Stimulated activated CD8-positive, alpha-beta memory T cell treated with anti-CD3 and anti-CD28 coated beads, Interleukin-7, amount 100 ng/mL, for 48 hours (primary cell): ENCODE results near the gene GATA5.

Experiments
- DNase-seq, 2 donors: peaks; one replicate each; pipeline ENCODE4 v3.0.0-alpha.2; 2020; ENCODE audit warnings: low read depth in 1 of 2; ENCODE audit errors: extremely low read depth in 1 of 2

GATA5 gene

DNA sequence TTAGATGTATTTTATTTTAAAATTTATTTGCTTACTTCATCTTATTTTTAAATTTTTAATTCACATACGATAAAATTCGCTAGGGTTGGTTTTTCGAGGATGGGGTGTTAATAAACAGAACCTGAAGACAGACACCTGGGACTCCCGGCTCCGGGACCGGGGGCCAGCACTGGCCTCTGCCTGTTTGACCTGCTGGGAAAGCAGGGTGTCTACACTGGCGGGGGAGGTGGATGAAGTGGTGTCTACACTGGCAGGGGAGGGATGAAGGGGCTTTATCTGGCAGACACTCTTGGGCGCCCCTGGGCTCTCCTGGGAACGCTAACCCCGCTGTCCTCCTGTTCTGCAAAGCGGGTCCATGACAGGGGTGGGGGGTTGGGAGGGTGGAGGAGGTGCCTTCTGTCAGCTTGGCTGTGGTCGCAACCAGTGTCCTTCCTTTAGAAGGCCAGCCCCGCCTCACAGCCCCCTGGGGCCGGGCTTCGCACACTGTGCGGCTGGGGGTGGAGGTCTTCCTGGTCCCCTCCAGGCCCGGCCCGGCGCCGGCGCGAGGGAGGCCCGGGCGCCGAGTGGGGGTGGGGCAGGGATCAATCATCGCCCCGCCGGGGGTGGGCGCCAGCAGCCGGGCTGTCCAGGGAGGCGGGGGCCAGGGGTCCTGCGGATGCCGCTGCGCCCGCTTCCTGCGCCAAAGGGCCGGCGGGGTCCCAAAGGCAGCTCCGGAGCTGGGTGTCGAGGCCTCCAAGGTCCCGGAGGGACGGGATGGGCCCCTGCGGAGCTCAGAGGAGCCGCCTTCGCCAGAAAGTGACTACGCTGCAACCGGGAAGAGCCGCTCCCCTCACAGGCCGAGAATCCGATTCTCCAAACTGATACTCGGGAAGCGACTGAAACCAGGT is 1.8 kb downstream of the GATA5 start:
- DNase-seq = no peak

DNA sequence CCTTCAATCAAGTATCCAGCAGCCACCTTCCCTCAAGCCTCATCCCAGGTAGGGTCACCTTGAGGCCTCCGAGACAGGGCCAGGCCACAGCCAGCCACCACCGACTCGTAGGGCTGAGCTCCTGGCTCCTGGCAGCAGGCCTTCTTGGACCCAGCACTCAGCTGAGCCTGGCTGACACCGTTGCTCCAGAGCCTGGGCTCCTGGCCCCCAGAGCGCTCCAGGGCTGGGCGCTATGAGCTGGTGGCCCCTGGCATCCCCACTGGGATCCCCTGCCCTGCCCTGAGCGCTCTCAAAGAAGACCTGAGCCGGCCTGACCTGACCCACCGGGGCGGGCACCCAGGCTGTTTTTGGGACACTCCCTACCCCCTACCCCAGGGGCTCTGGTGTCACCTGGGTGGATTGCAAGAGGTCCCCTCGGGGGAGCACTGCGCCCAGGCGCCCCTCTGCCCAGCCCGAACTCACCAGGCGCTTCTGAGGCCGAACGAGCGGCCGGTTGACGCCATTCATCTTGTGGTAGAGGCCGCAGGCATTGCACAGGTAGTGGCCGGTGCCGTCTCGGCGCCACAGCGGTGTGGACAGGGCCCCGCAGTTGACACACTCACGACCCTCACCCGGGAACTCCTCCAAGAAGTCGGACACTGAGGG is 2.7 kb downstream of the GATA5 start:
- DNase-seq = no peak

DNA sequence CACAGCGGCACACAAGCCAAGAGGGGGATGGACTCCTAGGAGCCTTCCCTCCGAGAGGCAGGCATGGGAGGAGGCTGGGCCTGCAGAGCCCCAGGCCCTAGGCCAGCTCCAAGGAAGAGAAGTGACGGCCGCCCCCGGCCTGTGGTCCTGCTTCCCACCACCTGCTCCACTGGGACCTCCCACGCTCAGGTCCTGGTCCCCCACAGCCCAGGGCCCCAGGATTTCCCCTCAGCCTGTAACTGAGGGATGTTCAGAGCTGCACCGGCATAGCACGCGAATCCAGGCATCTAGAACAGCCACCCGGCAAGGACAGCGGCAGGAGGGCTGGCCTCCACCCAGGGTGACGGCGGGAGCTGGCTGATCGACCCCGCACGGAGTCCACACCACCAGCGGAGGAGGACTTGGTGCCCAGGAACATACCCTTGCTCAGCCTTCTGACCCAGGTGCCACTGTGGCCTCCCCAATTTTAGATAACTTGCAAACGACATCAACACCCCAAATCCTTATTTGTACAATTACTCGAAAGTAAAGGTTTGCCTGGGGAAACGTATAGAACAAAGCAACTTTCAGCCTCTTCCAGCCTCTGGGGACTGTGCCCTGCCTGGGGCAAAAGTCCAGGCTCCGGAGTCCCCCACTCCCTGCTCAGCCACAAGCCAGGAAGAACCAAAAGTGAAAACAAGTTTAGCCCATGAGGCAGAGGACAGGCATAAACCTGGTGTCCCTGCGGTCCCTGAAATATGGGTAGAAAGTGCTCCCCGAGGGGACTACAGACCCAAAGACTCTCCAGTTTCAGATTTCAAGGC is 3.5 kb downstream of the GATA5 start:
- no peak for DNase-seq

DNA sequence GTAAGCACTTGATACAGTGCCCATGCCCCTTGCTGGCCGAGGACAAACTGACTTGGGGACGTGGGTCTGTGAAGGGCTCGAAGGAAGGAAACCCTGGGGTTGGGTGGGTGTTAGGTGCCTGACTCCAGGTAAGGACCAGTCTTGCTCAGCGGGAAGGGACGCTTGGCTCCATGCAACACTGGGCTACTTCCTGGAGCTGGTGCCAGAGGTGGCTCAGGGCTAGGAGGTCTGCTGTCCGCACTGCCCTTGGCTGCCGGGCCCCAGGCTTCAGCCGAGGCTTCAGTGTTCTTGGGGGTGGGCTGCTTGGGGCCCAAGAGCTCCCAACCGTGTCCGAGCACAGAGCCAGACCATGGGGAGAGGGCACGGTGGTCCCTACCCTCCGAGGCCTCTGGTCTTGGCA is 5.3 kb downstream of the GATA5 start:
- DNase-seq = no peak

DNA sequence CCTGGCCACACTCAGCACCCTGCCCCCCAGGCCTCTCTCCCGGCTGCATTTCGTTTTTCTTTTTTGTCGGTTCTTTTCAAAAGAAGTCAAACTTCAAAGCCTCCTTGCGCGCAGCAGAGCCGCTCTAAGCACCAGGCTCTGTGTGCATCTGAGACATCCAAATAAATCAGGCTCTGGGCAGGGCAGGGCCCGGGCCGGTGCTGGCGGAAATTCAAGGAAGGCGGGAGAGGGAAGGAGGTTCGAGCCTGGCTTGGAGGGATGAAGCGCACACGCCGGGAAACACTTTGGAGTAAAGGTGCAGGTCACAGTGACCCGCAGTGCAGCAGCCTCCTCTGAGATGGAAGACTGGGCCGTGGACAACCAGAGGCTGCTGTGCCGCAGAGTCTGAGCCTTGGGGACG is 5.8 kb downstream of the GATA5 start:
- DNase-seq = no peak

DNA sequence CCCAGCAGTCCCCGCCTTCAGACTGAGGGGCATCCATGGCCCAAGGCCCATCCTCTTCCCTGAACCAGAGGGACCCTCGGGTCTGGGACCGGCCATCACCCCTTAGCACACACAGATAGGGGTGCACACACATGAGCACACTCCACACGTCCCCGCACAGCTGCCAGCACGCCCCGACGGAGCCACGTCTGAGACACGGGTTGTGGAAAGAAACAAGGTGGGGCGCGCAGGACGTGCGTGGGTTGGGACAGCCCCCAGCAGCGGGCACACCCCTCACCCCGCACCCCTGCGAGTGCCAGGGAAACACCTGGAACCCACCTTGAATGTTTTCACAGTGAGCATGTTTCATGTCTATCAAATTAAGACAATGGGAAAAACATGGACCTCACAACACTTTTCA is 6.4 kb downstream of the GATA5 start:
- DNase-seq = no peak

DNA sequence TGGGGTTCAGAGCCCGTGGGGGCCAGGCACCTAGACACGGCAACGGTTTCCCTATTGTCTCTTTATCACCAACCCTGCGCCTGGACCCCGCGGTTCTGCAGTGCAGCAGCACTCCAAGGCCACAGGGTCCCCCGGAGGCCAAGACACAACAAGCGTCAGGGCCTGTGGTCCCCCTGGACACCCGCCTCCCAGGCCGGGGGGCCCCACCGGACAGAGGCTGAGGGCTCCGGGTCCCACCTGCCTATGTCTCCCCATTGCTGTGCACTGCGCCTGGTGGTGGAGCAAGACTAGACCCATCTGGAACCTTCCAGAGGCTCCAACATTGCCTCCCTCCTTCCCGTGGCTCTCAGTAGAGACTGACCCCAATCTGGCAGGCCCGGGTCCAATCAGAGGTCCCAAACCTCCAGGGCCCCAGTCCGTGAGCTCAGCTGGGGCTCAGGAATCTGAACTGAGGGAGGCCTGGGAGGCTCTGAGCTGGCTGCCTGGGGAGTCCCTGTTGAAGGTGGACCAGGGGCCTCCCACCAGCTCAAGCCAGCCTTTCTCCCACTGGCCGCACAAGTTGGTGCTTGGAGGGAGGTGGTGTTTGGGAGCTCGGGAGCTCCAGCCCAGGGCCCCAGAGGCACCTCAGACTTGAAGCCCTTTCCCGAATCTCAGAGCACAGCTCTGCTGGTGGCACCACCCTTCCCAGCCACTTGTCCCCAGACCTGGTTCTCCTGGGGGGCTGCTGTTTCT is 8.8 kb downstream of the GATA5 start:
- no peak for DNase-seq

DNA sequence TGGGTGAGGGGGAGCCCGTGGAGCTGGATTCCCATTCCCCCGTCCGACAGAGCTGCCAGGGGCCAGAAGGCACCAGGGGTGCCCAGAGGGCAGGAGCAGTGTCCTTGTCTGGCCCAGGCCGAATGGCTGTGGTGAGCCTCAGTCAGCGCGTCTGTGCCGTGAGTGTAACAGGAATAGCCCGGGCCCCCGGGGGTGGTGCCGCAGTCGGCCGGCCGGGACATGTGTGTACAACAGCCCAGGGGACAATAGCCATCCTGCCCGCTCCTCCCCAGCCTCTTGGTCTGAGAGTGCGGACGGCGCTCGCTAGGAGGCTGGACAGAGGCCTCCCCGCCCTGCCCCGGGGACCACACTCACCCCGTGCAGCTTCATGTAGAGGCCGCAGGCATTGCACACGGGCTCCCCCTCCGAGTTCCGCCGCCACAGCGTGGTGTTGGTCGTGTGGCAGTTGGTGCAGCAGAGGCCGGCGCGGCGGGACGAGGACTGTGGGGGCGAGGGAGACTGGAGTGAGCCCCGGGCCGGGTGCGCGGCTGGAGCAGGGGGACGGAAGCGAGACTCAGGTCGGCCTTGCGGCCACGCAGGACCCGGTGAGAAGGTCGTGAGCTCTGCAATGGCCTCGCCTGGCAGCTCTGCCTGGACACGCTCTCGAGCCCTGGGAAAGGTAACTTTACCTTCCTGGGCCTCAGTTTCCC is 9.6 kb downstream of the GATA5 start:
- DNase-seq = no peak

DNA sequence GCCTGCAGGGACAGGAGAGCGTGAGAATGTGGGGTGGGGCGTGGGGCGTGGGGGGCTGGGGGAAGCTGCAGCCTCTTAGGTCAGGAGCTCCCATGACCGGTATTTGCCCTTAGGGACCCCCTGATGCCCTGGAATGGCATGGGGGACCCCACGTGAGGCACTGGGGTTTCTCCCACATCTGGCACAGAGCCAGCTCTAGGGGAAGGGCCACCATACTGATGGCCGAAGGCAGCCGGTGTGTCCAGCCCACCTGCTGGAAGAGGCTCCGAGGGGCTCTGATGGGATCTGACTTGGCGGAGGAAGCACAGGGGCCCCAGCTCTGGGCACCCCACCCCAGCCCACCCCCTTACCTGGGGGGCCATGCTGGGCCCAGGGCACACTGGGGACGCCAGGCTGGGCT is 10.8 kb downstream of the GATA5 start:
- no peak for DNase-seq

DNA sequence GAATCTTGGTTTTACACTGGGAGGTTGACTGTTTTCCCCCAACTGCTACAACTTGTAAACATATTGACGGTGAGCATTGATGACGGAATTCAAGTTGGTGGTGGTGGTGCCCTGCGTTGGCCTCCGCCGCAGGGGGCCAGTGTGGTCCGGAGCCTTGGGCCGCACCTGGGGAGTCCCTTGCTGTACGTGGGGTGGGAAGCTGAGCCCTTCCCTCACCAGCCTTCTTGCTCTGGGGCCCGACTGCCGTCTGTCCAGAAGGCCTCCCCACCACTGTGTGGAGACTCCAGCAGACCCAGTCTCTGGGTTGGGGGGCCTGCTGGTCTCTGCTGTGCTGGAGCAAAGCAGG is 11.4 kb downstream of the GATA5 start:
- DNase-seq = no peak

DNA sequence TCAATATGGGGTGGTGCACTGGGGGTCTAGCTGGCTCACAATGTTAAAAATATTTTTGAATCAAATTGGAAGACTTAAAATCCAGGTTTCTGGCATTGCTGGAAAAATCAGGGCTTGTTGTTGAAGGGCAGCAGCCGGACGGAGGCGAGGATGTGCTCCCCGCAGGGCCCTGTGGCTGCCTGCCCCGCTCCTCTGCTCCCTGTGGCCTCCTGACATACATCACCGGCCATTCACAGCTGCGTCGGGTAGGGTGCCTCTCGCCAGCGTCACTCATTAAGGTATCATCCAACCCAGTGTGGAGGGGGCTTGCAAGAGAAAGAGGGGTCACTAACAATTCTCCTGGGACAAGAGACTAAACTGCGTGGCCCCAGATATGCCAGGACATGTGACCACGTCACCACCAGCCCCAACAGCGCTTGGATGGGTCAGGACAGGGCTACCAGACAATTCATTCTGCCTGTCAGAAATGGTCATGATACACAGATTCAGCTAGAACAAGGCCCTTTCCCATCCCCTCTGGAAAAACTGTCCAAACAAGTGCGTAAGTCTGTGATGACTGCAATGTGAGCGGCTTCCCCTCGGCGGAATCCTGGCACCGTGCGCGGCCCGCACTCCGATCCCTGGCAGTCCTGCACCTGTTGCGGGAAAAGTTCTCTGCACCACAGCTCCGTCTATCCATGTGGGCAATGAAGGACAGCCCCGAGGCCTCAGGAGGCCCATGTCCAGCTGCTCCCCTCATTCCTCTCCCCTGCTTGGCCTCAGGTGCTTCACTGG is 12.0 kb downstream of the GATA5 start:
- DNase-seq = no peak

DNA sequence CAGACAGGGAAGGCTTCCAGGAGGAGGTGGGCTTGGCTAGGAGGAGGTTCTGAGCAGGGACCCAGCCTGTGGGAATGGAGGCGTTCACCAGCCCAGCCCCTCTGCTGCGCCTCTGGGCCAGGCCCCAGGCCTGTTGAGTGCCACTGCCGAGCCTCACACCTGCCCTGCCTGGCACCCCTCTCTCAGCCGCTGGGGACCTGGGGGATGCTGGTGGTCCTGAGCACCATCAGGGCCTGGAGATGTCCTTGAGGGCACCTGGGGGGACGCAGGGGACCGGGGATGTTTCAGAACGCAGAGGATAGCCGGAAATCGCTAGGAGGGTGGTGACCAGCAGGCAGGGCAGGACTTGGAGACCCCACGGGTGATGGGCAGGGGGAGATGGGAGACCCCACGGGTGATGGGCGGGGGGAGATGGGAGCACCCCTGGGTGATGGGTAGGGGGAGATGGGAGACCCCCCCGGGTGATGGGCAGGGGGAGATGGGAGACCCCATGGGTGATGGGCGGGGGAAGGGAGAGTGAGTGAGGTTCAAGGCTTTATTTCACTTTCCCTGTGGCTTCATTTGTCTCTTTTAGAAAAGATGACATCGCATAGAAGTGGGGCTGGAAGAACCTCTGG is 12.7 kb downstream of the GATA5 start:
- no peak for DNase-seq

DNA sequence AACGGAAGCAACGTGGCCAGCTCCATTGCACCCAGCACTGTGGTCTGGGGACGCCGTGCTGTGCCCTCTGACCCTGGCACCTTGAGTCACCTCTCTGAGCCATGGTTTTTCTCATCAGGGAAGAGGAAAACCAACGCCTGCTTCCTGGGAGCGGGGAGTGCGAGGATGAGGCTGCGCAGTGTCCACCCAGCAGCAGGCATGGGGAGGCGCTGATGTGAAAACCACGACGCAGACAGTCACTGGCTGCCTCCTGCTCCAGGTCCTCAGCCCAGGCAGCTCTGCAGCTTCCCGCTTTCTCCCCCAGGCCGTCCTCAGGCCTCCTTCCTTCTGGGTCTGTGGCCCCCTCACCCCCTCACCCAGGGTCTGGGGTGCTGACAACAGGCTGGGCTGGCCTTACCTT is 14.0 kb downstream of the GATA5 start:
- DNase-seq = no peak

DNA sequence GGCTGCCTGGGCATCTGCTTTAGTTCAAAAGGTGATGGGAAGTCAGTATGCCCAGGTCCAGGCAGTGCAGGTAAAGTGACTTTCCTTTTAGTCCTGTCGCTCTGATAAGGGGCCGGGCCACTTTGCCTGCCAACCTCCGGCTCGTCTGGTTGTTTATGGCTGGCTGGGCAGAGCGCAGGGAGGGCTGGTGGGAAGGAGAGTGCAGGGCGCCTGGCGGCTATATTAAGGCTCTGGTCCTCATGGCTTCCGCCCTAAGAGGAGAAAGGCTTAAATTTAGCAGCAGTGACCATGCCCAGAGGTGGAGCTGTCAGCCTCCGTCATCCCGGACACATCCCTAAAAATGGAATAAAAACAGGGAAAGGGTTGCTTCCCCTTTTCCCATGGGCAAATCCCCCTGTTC is 14.6 kb downstream of the GATA5 start:
- DNase-seq = no peak

DNA sequence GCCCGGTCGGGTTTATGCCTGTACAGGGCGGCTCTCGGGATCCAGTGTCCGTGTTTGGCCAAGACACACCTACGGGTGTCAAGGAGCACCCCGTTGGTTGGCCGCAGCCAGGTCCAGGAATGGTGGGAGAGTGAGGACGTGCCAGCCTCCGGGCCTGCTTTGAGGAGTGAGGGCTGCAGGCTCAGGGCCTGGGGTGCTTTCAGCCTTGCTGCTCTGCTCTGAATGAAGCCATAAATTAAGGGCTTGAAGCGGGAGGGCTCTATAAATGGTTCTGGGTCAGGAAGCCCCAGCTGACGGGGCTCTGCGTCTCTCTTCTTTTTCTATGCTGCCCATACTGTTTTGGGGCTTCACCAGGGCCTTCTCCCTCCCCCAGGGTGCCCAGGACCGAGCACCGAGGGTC is 15.1 kb downstream of the GATA5 start:
- no peak for DNase-seq

DNA sequence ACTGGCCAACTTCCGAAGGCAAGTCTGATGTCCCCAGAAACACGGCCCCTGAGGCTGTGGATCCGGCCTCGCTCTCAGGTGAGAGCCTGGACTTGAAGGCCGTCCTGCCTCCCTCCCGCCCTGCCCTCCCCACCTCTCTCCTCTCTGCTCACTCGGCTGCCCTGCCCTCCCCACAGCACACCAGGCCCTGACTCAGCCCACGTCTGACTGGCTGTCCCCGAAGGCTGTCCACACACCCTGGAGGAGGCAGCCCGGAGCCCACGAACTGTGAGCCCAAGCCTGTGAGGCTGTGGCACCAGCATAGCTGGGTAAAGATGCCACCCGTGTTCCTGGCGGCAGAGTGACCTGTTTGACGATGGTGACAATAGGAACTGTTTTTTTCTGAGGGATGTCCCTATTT is 16.3 kb downstream of the GATA5 start:
- DNase-seq = no peak

DNA sequence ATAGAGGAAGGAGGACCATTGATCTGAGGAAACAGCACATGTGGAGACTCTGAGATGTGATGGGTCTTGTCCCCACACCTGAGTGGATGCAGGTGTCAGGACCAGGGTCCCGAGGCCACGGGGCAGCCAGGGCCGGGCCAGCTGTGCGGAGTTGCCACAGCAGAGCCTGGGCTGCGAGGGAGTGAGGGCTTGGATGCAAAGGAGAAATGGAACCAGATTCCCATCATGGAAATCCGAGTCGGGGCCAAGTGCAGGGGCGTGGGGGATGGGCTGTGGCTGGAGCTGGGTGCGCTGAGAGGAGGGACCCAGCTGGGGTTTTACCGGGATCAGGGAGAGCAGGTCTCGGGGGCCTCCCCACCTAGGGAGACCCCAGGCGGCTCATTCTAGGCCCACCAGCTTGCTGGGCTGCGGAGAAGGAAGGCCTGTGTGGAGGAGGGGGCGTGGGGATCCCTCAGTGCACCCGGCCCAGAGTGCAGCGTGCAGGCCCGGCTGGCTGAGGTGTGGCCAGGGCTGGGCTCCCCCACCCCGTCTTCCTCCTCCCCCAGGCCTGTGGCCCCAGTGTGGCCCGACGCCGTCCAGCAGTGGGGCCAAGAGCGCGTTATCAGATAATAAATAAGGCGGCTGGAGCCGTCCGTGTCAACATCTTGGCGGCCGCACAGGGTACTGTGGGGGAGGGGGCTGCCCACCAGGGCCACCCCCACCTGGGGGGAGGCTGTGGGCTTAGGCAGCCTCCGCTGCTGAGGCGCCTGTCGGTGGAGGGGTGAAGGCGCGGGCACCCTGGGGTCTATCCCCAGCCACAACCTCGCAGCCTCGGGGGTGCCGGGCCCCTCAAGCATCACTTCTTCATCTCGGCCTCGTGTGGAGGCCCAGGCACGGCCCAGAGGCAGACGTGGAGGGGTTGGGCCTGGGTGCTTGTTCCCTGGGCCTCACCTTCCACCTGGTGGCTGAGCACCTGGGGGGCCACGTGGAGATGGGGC is 17.2 kb downstream of the GATA5 start:
- DNase-seq = no peak

DNA sequence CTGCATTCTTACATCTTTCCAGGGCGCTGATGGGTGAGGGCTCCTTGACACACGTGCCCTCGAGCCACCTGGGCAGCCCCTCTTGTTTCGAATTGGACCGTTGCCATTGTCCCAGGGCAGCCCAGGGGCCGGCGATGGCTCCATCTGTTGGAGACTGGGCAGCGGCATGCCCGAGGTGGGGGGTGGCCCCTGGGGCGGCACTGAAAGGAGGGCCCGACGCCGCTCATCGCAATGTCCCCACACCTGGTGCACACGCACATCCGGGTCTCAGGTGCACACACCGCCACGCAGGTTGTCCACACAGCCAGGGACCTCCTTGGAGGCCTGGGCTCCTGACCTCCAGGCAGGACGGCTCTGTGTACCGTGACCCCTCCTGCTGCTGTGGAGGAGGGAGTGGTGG is 18.0 kb downstream of the GATA5 start:
- DNase-seq = no peak
